Smooth muscle cell (in vitro differentiated cells): ENCODE data around the gene RNF225. TPM values are rescaled to one million over a fixed set of nuclear protein-coding genes. Genes with fewer than 3 reads are reported as not detected.

Experiments used
- DNase-seq: peaks from one replicate; lab custom pipeline; 2025; ENCODE audit not compliant: unreplicated experiment; lab: John Stamatoyannopoulos, UW
- H2AFZ ChIP-seq: fragments of 200-600 bp; sonication (generic); 2 replicates; pipeline ENCODE4 v1.6.0; 2016; ENCODE audit warnings: antibody characterized with exemption, low read depth, mild to moderate bottlenecking
- H3F3A ChIP-seq: fragments of 200-600 bp; sonication (generic); 2 replicates; pipeline ENCODE4 v1.6.0; 2017; ENCODE audit warnings: antibody characterized with exemption, low read depth
- H3K27ac ChIP-seq: fragments of 200-600 bp; sonication (generic); 2 replicates; pipeline ENCODE4 v1.5.1; 2016; ENCODE audit warnings: low read depth, mild to moderate bottlenecking
- H3K27me3 ChIP-seq: fragments of 200-600 bp; sonication (generic); 2 replicates; pipeline ENCODE4 v1.6.1; 2016; ENCODE audit warnings: low read depth, mild to moderate bottlenecking
- H3K36me3 ChIP-seq: fragments of 200-600 bp; sonication (generic); 2 replicates; pipeline ENCODE4 v1.5.1; 2016; ENCODE audit warnings: low read depth
- H3K4me1 ChIP-seq: fragments of 200-600 bp; sonication (generic); 2 replicates; pipeline ENCODE4 v1.5.1; 2016; ENCODE audit warnings: low read depth
- H3K4me2 ChIP-seq: fragments of 200-600 bp; sonication (generic); 2 replicates; pipeline ENCODE4 v1.6.0; 2016; ENCODE audit warnings: mild to moderate bottlenecking
- H3K4me3 ChIP-seq: fragments of 200-600 bp; sonication (generic); 2 replicates; pipeline ENCODE4 v1.5.1; 2016; ENCODE audit warnings: mild to moderate bottlenecking
- H3K79me2 ChIP-seq: fragments of 200-600 bp; sonication (generic); 2 replicates; pipeline ENCODE4 v1.6.0; 2016; ENCODE audit warnings: low read depth, mild to moderate bottlenecking
- H3K9ac ChIP-seq: fragments of 200-600 bp; sonication (generic); 2 replicates; pipeline ENCODE4 v1.6.0; 2016; ENCODE audit warnings: low read depth
- H3K9me3 ChIP-seq: fragments of 200-600 bp; sonication (generic); replicated peaks from 2 replicates; pipeline ENCODE4 v1.5.1; 2016; ENCODE audit warnings: low read depth
- H4K20me1 ChIP-seq: fragments of 200-600 bp; sonication (generic); 2 replicates; pipeline ENCODE4 v1.6.0; 2016; ENCODE audit warnings: low read depth
- CTCF ChIP-seq: fragments of 200-600 bp; sonication (generic); IDR thresholded peaks from 2 replicates; pipeline ENCODE4 v1.5.1; 2017; ENCODE audit warnings: borderline replicate concordance, mild to moderate bottlenecking, antibody characterized with exemption; ENCODE audit not compliant: insufficient read depth, poor library complexity, severe bottlenecking
- WGBS: methylation state at CpG from one replicate; pipeline ENCODE4 v1.1.7; 2016; ENCODE audit warnings: low lambda C conversion rate; 5-methylcytosine and 5-hydroxymethylcytosine counted together
- polyA plus RNA-seq: library from polyadenylated mRNA; unstranded; fragments of >200 nt; fragmentation: Nextera tagmentation; extraction: Ambion mirVana; gene quantifications from 2 replicates; pipeline ENCODE4 v1.2.1, GENCODE V29; 2016
- total RNA-seq: library from RNA; depleted of rRNA; stranded (reverse); fragments of >200 nt; gene quantifications from 2 replicates; pipeline ENCODE4 v1.2.3, GENCODE V29; 2014

Gene RNF225
- total and polyA plus RNA-seq, 2 experiments from 2014 or later = 0.96 TPM; not detected in 1

GRCh38 chr19:58429745-58430144 lies 34.3 kb downstream of the RNF225 start:
- no peak for TF ChIP-seq CTCF
- Histone ChIP-seq H3K4me2 (no peak overlapping the region), H3F3A (no peaks in the 10 kb centered on the region), H3K4me3 (no peak overlapping the region), H3K27me3 (no peaks in the 10 kb centered on the region), H3K79me2 (no peaks in the 10 kb centered on the region), H3K27ac (no peak overlapping the region), H3K9ac (no peak overlapping the region), H3K9me3 (peaks cover 19% of the 10 kb centered on the region), H4K20me1 (no peaks in the 10 kb centered on the region), H3K36me3 (peaks cover 12% of the 10 kb centered on the region), H3K4me1 (no peaks in the 10 kb centered on the region), H2AFZ (no peak overlapping the region)
- DNase-seq = no peak

GRCh38 chr19:58434217-58434616 lies 38.8 kb downstream of the RNF225 start:
- Histone ChIP-seq H3K4me2 (no peak overlapping the region), H3K27ac (no peak overlapping the region), H3K36me3 (peaks cover 18% of the 10 kb centered on the region), H3K4me1 (no peaks in the 10 kb centered on the region), H3F3A (no peaks in the 10 kb centered on the region), H4K20me1 (no peaks in the 10 kb centered on the region), H3K27me3 (no peaks in the 10 kb centered on the region), H3K79me2 (no peaks in the 10 kb centered on the region), H2AFZ (no peak overlapping the region), H3K4me3 (no peak overlapping the region), H3K9me3 (peaks cover 22% of the 10 kb centered on the region), H3K9ac (no peak overlapping the region)
- DNase-seq = no peak
- 95% methylated on average over 2 of the region's 2 CpGs for WGBS
- no peak for TF ChIP-seq CTCF

DNA sequence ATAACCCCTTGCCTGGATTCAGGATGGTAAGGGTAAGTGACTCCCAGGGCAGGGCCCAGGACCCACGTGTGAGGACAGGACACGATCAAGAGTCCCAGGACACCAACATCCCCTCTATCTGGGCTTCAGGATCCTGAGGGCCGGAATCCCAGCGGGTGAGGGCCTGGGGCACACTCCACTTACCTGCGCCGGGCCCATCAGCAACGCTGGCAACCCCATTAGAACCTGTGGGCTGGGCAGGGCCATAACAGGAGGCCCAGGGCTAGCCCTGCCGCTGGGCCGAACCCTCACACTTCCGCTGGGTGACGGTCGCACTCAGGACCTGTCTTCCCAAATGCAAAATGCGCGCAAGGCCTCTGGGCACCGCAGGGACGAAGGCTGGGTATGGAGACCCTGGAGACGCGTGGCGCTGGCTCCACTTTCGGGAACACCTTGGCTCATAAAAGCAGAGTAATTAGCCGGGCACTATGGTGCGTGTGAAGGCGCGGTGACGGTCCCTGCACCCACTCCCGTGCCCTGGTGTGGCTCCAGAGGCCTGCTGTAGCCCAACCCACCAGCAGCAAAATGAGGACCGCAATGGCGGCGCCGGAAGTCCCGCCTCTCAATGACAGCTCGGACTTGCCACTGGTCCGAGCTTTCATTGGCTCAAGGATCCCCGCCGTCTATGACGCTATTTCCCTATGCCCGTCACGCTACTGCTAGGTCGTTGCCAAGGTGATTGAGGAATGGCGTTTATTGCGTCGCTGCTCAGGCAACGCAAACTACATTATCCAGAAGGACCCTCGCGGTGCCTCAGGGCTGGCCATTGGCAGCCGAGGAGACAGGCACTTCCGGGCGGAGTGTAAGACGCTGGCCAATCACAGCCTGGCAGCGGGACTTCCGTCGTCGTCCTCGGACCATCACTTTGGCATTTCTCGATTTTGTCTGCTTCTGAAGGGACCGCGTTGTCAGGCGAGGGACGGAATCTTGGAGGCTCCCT lies 44.4 kb downstream of the RNF225 start, which contains the start of gene ZNF132:
Gene ZNF132, minus strand, starts transcription at position 578 of the 979 bp plus-strand sequence. Its CDS starts 332 bp downstream, at position 246.
- H3K79me2 ChIP-seq = no peaks in the 10 kb centered on the region
- peak; percentile 14 for DNase-seq

More for the DNA sequence above, 44.4 kb downstream of the RNF225 start, which contains the start of gene ZNF132:
- H3K4me1 ChIP-seq = no peaks in the 10 kb centered on the region
- H3K36me3 ChIP-seq = peaks cover 5% of the 10 kb centered on the region
- H3K27me3 ChIP-seq = no peaks in the 10 kb centered on the region
- H3K4me3 ChIP-seq = peak within 1 kb of the TSS; percentile 47
- no peak for TF ChIP-seq CTCF
- H3K27ac ChIP-seq = peak within 1 kb of the TSS; percentile 47
- H3K4me2 ChIP-seq = peak within 1 kb of the TSS; percentile 81
- no peaks in the 10 kb centered on the region for H3F3A ChIP-seq
- no peak within 1 kb of the TSS for H2AFZ ChIP-seq
- H4K20me1 ChIP-seq = no peaks in the 10 kb centered on the region
- H3K9ac ChIP-seq = peak within 1 kb of the TSS; percentile 49
- peaks cover 2% of the 10 kb centered on the region for H3K9me3 ChIP-seq
- 36% methylated on average over 50 of the region's 59 CpGs for WGBS
